ENCODE results near the gene ACOT7. TPM values are rescaled to one million over a fixed set of nuclear protein-coding genes. Genes with fewer than 3 reads are reported as not detected.

ACOT7 gene
- polyA plus RNA-seq, 6 donors from 2014 or later = 1.8 to 3.7 (median 2.9) TPM

GRCh38 chr1:6331543-6332273 is 61.9 kb downstream of the ACOT7 start:
- H3K27ac Mint-ChIP-seq = no peak overlapping the region
- H3K4me3 Mint-ChIP-seq = no peak overlapping the region
- no peaks in the 10 kb centered on the region for H3K36me3 Mint-ChIP-seq
- H3K9me3 Mint-ChIP-seq = no peaks in the 10 kb centered on the region
- DNase-seq (no peak), ATAC-seq (ENCODE audit: low read depth in 2 of 2) (no peak)
- no peaks in the 10 kb centered on the region for H3K27me3 Mint-ChIP-seq
- H3K4me1 Mint-ChIP-seq = no peaks in the 10 kb centered on the region

- no peak for ATAC-seq (ENCODE audit: low read depth in 2 of 2)
- no peak for DNase-seq
- Mint-ChIP-seq H3K9me3 (no peaks in the 10 kb centered on the region), H3K4me3 (no peak overlapping the region), H3K27me3 (no peaks in the 10 kb centered on the region), H3K36me3 (no peaks in the 10 kb centered on the region), H3K4me1 (no peaks in the 10 kb centered on the region), H3K27ac (no peak overlapping the region)
These were observed 63.1 kb downstream of the ACOT7 start for GRCh38 chr1:6330410-6330911.

DNA sequence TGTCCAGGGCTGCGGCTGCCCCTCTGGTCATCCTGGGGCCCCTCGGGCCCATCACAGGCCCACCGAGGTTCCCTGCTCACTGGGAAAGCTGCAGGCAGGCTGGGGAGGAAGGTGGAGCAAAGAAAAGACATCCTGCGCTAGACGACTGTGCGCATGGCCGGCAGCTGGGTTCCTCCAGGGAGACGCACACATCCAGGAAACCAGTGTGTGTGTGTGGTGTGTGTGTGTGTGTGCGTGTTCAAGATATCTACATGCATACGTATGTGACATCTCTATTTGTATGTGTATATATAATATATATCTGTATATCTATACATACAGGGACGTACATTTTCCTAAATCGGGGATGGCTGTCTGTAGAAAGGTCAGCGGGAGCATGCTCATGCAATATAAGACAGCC is 63.7 kb downstream of the ACOT7 start:
- H3K9me3 Mint-ChIP-seq = no peaks in the 10 kb centered on the region
- no peak for DNase-seq
- ATAC-seq (ENCODE audit: low read depth in 2 of 2) = no peak
- H3K27me3 Mint-ChIP-seq = no peaks in the 10 kb centered on the region
- no peaks in the 10 kb centered on the region for H3K36me3 Mint-ChIP-seq
- H3K27ac Mint-ChIP-seq = no peak overlapping the region
- H3K4me3 Mint-ChIP-seq = no peak overlapping the region
- no peaks in the 10 kb centered on the region for H3K4me1 Mint-ChIP-seq

GRCh38 chr1:6329396-6329795 is 64.2 kb downstream of the ACOT7 start:
- no peaks in the 10 kb centered on the region for H3K9me3 Mint-ChIP-seq
- H3K36me3 Mint-ChIP-seq = no peaks in the 10 kb centered on the region
- ATAC-seq (ENCODE audit: low read depth in 2 of 2) (no peak), DNase-seq (no peak)
- H3K4me3 Mint-ChIP-seq = no peak overlapping the region
- H3K27me3 Mint-ChIP-seq = no peaks in the 10 kb centered on the region
- H3K4me1 Mint-ChIP-seq = no peaks in the 10 kb centered on the region
- no peak overlapping the region for H3K27ac Mint-ChIP-seq

- Mint-ChIP-seq H3K9me3 (no peaks in the 10 kb centered on the region), H3K27me3 (no peaks in the 10 kb centered on the region), H3K36me3 (no peaks in the 10 kb centered on the region), H3K4me3 (no peak overlapping the region), H3K4me1 (no peaks in the 10 kb centered on the region), H3K27ac (no peak overlapping the region)
- DNase-seq (no peak), ATAC-seq (ENCODE audit: low read depth in 2 of 2) (no peak)
These were observed 64.9 kb downstream of the ACOT7 start for GRCh38 chr1:6328696-6329095.

- Mint-ChIP-seq H3K4me1 (no peaks in the 10 kb centered on the region), H3K9me3 (no peaks in the 10 kb centered on the region), H3K27me3 (no peaks in the 10 kb centered on the region), H3K36me3 (no peaks in the 10 kb centered on the region), H3K4me3 (no peak overlapping the region), H3K27ac (no peak overlapping the region)
- ATAC-seq (ENCODE audit: low read depth in 2 of 2) (no peak), DNase-seq (no peak)
These were observed 65.5 kb downstream of the ACOT7 start for GRCh38 chr1:6328091-6328490.

DNA sequence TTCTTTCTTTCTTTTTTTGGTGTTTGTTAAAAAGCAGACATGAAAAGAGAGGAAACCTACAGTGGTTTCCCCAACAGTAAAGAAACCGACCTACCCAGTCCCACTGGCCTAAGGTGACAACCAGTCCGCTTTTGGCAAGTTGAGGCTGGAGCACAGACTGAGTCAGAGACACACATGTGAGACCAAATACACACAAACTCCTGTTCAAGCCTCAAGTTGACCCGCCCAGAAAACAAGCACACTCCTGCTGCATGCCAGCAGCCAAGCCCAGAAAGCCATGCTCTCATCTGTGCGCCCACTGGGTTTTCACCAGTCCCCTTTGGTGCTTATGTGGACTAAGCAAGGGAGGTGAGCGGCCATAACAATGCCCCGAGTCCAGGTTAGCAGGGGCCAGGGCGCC is 68.1 kb downstream of the ACOT7 start:
- Mint-ChIP-seq H3K27ac (peak overlapping the region in 1 of 6 donors; percentile 9), H3K4me3 (no peak overlapping the region), H3K36me3 (no peaks in the 10 kb centered on the region), H3K27me3 (no peaks in the 10 kb centered on the region), H3K4me1 (no peaks in the 10 kb centered on the region), H3K9me3 (no peaks in the 10 kb centered on the region)
- no peak for DNase-seq
- no peak for ATAC-seq (ENCODE audit: low read depth in 2 of 2)

- DNase-seq (no peak), ATAC-seq (ENCODE audit: low read depth in 2 of 2) (no peak)
- Mint-ChIP-seq H3K36me3 (no peaks in the 10 kb centered on the region), H3K4me3 (peak overlapping the region in 1 of 8 donors; percentile 70), H3K27me3 (no peaks in the 10 kb centered on the region), H3K4me1 (no peaks in the 10 kb centered on the region), H3K27ac (no peak overlapping the region), H3K9me3 (no peaks in the 10 kb centered on the region)
These were observed 71.4 kb downstream of the ACOT7 start for GRCh38 chr1:6322161-6322560.

DNA sequence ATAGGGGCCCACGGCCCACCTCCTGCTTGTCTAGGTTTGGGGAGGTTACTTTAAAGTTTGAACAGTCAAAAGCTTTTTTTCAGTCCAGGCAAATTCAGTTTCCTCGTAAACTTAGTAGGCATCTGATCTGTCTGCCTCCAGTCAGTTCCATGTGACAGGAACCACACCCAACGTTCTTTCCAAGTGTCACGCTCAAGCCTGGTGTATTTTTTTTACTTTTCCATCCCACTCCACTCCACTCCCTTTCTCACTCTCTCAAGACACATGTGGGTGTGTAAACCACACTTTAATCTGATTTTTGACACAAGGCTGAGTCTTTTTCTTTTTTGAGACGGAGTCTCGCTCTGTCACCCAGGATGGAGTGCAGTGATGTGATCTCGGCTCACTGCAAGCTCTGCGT is 72.4 kb downstream of the ACOT7 start:
- peak overlapping the region in 1 of 8 donors; percentile 31 for H3K4me3 Mint-ChIP-seq
- no peak for ATAC-seq (ENCODE audit: low read depth in 2 of 2)
- DNase-seq = no peak
- no peaks in the 10 kb centered on the region for H3K36me3 Mint-ChIP-seq
- no peaks in the 10 kb centered on the region for H3K27me3 Mint-ChIP-seq
- H3K9me3 Mint-ChIP-seq = no peaks in the 10 kb centered on the region
- no peaks in the 10 kb centered on the region for H3K4me1 Mint-ChIP-seq
- H3K27ac Mint-ChIP-seq = no peak overlapping the region

DNA sequence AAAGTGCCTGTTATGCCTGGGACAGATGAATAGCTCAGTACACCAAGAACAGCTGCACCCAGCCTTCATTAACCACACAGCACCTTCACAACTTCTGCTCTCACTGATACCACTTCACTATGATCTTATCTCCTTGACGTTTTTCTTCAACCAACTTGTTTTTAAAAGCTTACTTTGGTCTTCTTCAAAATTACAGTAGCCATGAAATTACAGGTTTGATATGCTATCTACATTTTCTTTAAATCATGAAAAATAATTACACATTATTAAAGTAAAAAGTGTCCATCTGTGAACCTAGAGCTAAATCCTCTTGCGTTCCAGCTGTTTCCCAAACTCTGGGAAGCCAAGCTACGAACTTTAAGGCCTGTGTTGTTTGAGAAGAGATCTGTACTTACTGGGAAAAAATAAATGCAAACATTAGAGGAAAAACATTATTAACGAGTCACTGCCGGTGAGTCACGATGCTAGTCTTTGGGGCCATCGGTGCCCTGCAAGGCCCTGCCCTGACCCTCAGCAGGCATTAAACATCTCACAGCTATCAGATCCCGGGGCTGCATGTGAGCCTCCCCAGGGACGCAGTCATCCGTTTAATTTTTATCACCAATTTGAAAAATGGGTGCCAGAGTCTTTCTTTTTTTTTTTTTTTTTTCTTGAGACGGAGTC is 76.3 kb downstream of the ACOT7 start:
- no peaks in the 10 kb centered on the region for H3K27me3 Mint-ChIP-seq
- no peak overlapping the region for H3K27ac Mint-ChIP-seq
- H3K36me3 Mint-ChIP-seq = no peaks in the 10 kb centered on the region
- ATAC-seq (ENCODE audit: low read depth in 2 of 2) (no peak), DNase-seq (no peak)
- no peaks in the 10 kb centered on the region for H3K9me3 Mint-ChIP-seq
- H3K4me1 Mint-ChIP-seq = no peaks in the 10 kb centered on the region
- H3K4me3 Mint-ChIP-seq = no peak overlapping the region

GRCh38 chr1:6316240-6317097 is 77.1 kb downstream of the ACOT7 start:
- no peaks in the 10 kb centered on the region for H3K27me3 Mint-ChIP-seq
- H3K9me3 Mint-ChIP-seq = no peaks in the 10 kb centered on the region
- no peaks in the 10 kb centered on the region for H3K4me1 Mint-ChIP-seq
- DNase-seq = no peak
- no peak for ATAC-seq (ENCODE audit: low read depth in 2 of 2)
- no peak overlapping the region for H3K4me3 Mint-ChIP-seq
- H3K27ac Mint-ChIP-seq = no peak overlapping the region
- H3K36me3 Mint-ChIP-seq = no peaks in the 10 kb centered on the region

- no peak overlapping the region for H3K27ac Mint-ChIP-seq
These were observed 79.1 kb downstream of the ACOT7 start for GRCh38 chr1:6314503-6314902.

GRCh38 chr1:6313393-6314200 is 80.0 kb downstream of the ACOT7 start:
- no peaks in the 10 kb centered on the region for H3K4me1 Mint-ChIP-seq
- no peaks in the 10 kb centered on the region for H3K9me3 Mint-ChIP-seq
- H3K4me3 Mint-ChIP-seq = no peak overlapping the region
- no peak for DNase-seq
- ATAC-seq (ENCODE audit: low read depth in 2 of 2) = no peak
- no peaks in the 10 kb centered on the region for H3K36me3 Mint-ChIP-seq
- no peaks in the 10 kb centered on the region for H3K27me3 Mint-ChIP-seq
- no peak overlapping the region for H3K27ac Mint-ChIP-seq

More at GRCh38 chr1:6314503-6314902, 79.1 kb downstream of the ACOT7 start:
- Mint-ChIP-seq H3K4me1 (no peaks in the 10 kb centered on the region), H3K9me3 (no peaks in the 10 kb centered on the region), H3K36me3 (no peaks in the 10 kb centered on the region), H3K4me3 (no peak overlapping the region), H3K27me3 (no peaks in the 10 kb centered on the region)
- no peak for DNase-seq
- ATAC-seq (ENCODE audit: low read depth in 2 of 2) = no peak

Measured in naive B cell (primary cell).